Upper lobe of left lung (tissue), 6 donors: ENCODE results near the gene LMF2. TPM values are rescaled to one million over a fixed set of nuclear protein-coding genes. Genes with fewer than 3 reads are reported as not detected.

Experiments
- ATAC-seq, 2 donors: fragments of 200-7000 bp; cut with Tn5 transposase; one replicate each; pipeline ENCODE4 v1.9.1; 2022; ENCODE audit warnings: mild to moderate bottlenecking in 2 of 2, moderate library complexity in 2 of 2; ENCODE audit not compliant: low FRiP score in 2 of 2
- DNase-seq, 2 donors: peaks; one replicate each; pipeline ENCODE4 v3.0.0-alpha.2; 2019 to 2020
- H3K27ac ChIP-seq, 4 donors: fragments of 200-600 bp; sonication (generic); one replicate each; pipeline ENCODE4 v1.5.1; 2016 to 2019
- H3K27me3 ChIP-seq, 4 donors: fragments of 200-600 bp; sonication (generic); one replicate each; pipeline ENCODE4 v1.5.1; 2017 to 2019
- H3K36me3 ChIP-seq, 4 donors: fragments of 200-600 bp; sonication (generic); one replicate each; pipeline ENCODE4 v1.5.1; 2016 to 2019
- H3K4me1 ChIP-seq, 4 donors: fragments of 200-600 bp; sonication (generic); one replicate each; pipeline ENCODE4 v1.5.1; 2018 to 2019
- H3K4me3 ChIP-seq, 4 donors: fragments of 200-600 bp; sonication (generic); one replicate each; pipeline ENCODE4 v1.5.1; 2017 to 2019; ENCODE audit warnings: mild to moderate bottlenecking in 2 of 4, moderate library complexity in 1 of 4
- H3K9me3 ChIP-seq, 4 donors: fragments of 200-600 bp; sonication (generic); one replicate each; pipeline ENCODE4 v1.5.1; 2018 to 2019
- EP300 ChIP-seq, 4 donors: sonication (generic); formaldehyde crosslinking; IDR thresholded peaks; one replicate each; pipeline ENCODE4 v1.5.1; 2017; ENCODE audit warnings: antibody characterized with exemption in 4 of 4, control low read depth in 2 of 4
- POLR2A ChIP-seq, 4 donors: fragments of 450-650 bp; IDR thresholded peaks; one replicate each; pipeline ENCODE4 v1.5.1; 2016 to 2017; ENCODE audit warnings: antibody characterized with exemption in 4 of 4, mild to moderate bottlenecking in 2 of 4
- POLR2AphosphoS5 ChIP-seq, 2 donors: sonication (generic); formaldehyde crosslinking; IDR thresholded peaks; one replicate each; pipeline ENCODE4 v1.5.1; 2017; ENCODE audit warnings: antibody characterized with exemption in 2 of 2
- WGBS, 2 donors: methylation state at CpG; one replicate each; pipeline ENCODE4 v1.1.5; 2017 to 2018; 5-methylcytosine and 5-hydroxymethylcytosine counted together
- total RNA-seq, 6 donors: library from RNA; depleted of rRNA in 4 of 6; stranded (reverse); fragments of >200 nt in 4 of 6; gene quantifications; one replicate each; pipeline versions ENCODE4 v1.1.0 to v1.2.1, GENCODE V29; 2016 to 2021
- TF ChIP-seq, protein P1 (sequence below), 6 experiments: fragments of 450-650 bp in 4 of 6; fragments of 200-600 bp in 2 of 6; sonication (generic) in 2 of 6; IDR thresholded peaks; one replicate each; pipeline ENCODE4 v1.5.1; 2016 to 2019; ENCODE audit warnings: antibody characterized with exemption in 6 of 6
- donor health status: DM: no; HTN: no; CAD: no; lungs with moderate emphysema.
- donor health status: DM: no; HTN: yes; CAD: no; lungs with severe emphysema.

LMF2 gene
- total RNA-seq, 6 donors from 2014 or later = 36.0 to 87.4 (median 77.4) TPM

DNA sequence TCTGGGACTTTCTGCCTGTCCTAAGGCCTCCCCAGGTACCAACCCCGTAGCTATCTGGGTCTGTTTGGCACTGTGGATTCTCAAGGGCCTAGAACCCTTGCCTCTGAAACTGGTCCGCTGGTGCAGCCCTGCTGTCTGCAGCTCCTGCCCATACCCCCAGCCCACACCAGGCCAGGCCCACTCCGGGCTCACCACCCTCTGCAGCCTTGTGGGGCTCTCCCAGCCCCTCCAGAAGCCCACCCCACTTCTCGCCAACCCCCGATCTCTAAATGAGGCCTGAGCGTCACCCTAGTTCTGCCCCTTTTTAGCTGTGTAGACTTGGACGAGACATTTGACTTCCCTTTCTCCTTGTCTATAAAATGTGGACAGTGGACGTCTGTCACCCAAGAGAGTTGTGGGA, 42.9 kb upstream of the LMF2 start:
- no peaks in the 10 kb centered on the region for H3K9me3 ChIP-seq
- no peak for ATAC-seq
- H3K27me3 ChIP-seq = peaks cover 0 to 29% (median 9%) of the 10 kb centered on the region in 4 donors
- WGBS, 2 donors = 91 to 97% methylated on average over 6 to 8 of the region's 8 CpGs
- peaks cover 7 to 29% (median 17%) of the 10 kb centered on the region in 4 donors for H3K4me1 ChIP-seq
- H3K27ac ChIP-seq = no peak overlapping the region
- DNase-seq = no peak
- no peak overlapping the region for H3K4me3 ChIP-seq
- no peak for TF ChIP-seq POLR2A (IDR thresholded peaks at IDR 0.05)
- no peak for TF ChIP-seq EP300 (IDR thresholded peaks at IDR 0.05)
- no peak for TF ChIP-seq POLR2AphosphoS5 (IDR thresholded peaks at IDR 0.05)
- TF ChIP-seq, protein P1, sequence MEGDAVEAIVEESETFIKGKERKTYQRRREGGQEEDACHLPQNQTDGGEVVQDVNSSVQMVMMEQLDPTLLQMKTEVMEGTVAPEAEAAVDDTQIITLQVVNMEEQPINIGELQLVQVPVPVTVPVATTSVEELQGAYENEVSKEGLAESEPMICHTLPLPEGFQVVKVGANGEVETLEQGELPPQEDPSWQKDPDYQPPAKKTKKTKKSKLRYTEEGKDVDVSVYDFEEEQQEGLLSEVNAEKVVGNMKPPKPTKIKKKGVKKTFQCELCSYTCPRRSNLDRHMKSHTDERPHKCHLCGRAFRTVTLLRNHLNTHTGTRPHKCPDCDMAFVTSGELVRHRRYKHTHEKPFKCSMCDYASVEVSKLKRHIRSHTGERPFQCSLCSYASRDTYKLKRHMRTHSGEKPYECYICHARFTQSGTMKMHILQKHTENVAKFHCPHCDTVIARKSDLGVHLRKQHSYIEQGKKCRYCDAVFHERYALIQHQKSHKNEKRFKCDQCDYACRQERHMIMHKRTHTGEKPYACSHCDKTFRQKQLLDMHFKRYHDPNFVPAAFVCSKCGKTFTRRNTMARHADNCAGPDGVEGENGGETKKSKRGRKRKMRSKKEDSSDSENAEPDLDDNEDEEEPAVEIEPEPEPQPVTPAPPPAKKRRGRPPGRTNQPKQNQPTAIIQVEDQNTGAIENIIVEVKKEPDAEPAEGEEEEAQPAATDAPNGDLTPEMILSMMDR (IDR thresholded peaks at IDR 0.05) = no peak
- H3K36me3 ChIP-seq = no peaks in the 10 kb centered on the region

DNA sequence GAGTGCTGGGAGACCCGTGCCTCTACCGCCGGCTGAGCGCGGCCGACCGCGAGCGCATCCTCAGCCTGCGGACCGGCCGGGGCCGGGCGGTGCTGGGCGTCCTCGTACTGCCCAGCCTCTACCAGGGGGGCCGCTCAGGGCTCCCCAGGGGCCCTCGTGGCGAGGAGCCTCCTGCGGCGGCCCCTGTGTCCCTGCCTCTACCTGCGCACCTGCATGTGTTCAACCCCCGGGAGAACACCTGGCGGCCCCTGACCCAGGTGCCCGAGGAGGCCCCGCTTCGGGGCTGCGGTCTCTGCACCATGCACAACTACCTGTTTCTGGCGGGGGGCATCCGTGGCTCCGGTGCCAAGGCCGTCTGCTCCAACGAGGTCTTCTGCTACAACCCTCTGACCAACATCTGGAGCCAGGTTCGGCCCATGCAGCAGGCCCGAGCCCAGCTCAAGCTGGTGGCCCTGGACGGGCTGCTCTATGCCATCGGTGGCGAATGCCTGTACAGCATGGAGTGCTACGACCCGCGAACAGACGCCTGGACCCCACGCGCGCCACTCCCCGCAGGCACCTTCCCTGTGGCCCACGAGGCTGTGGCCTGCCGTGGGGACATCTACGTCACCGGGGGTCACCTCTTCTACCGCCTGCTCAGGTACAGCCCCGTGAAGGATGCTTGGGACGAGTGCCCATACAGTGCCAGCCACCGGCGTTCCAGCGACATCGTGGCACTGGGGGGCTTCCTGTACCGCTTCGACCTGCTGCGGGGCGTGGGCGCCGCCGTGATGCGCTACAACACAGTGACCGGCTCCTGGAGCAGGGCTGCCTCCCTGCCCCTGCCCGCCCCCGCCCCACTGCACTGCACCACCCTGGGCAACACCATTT, 41.7 kb upstream of the LMF2 start:
- ATAC-seq = no peak
- H3K27ac ChIP-seq = peak overlapping the region; percentile 22 to 59 (median 40)
- H3K27me3 ChIP-seq = peaks cover 0 to 29% (median 9%) of the 10 kb centered on the region in 4 donors
- no peaks in the 10 kb centered on the region for H3K9me3 ChIP-seq
- H3K36me3 ChIP-seq = no peaks in the 10 kb centered on the region
- peak overlapping the region in 3 of 4 donors; percentile 27 to 45 (median 41) for H3K4me3 ChIP-seq
- peak in 1 of 2 donors; percentile 81 for DNase-seq
- H3K4me1 ChIP-seq = peaks cover 15 to 41% (median 29%) of the 10 kb centered on the region in 4 donors
- 70 to 78% methylated on average over 2 to 45 of the region's 68 CpGs for WGBS, 2 donors
- TF ChIP-seq, protein P1 (IDR thresholded peaks at IDR 0.05) = no peak
- no peak for TF ChIP-seq EP300 (IDR thresholded peaks at IDR 0.05)
- no peak for TF ChIP-seq POLR2AphosphoS5 (IDR thresholded peaks at IDR 0.05)
- no peak for TF ChIP-seq POLR2A (IDR thresholded peaks at IDR 0.05)

DNA sequence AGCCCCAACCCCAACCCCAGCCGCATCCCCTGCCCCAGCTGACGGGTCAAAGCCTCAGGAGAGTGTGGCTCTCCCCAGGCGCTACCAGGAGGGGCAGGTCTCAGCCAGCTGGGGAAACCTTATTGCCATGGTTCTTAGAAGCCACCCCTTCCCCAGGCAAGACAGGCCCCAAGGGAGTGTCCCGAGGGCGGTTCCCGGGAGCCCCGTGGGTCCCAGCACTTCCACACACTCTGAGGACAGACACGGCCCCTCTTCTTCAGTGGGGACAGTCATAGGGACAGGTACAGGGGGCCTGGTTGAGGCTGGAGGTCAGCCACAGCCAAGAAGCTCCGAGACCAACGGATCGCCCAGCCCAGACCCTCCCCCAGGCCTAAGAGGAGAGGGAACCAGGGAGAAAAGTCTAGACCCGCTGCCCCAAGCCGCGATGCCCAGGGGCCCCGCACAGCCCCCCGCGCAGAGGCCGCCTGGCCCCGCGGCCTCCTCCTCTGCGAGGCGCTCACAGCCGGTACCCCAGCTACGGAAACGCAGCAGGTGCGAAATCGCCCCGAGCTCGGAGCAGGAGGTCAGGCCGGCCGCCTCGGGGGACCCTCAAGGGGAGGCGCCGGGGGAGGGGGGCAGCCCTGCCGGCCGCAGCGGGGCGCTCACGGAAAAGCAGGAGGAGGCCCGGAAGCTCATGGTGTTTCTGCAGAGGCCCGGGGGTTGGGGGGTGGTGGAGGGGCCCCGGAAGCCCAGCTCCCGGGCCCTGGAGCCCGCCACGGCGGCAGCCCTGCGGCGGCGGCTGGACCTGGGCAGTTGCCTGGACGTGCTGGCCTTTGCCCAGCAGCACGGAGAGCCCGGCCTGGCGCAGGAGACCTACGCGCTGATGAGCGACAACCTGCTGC, 40.8 kb upstream of the LMF2 start:
- no peak for ATAC-seq
- no peaks in the 10 kb centered on the region for H3K9me3 ChIP-seq
- H3K4me3 ChIP-seq = peak overlapping the region in 3 of 4 donors; percentile 27 to 45 (median 41)
- peaks cover 22 to 50% (median 35%) of the 10 kb centered on the region in 4 donors for H3K4me1 ChIP-seq
- H3K27ac ChIP-seq = peak overlapping the region; percentile 22 to 59 (median 40)
- WGBS, 2 donors = 0% methylated on average over 4 of the region's 56 CpGs; no CpG with 5 or more reads in 1 of the 2 donors
- peak in 1 of 2 donors; percentile 89 for DNase-seq
- TF ChIP-seq, protein P1 (IDR thresholded peaks at IDR 0.05) = peak in 2 of 6 experiments; percentile 6 to 12
- TF ChIP-seq POLR2AphosphoS5 (IDR thresholded peaks at IDR 0.05) = no peak
- no peaks in the 10 kb centered on the region for H3K36me3 ChIP-seq
- peaks cover 0 to 29% (median 9%) of the 10 kb centered on the region in 4 donors for H3K27me3 ChIP-seq

DNA sequence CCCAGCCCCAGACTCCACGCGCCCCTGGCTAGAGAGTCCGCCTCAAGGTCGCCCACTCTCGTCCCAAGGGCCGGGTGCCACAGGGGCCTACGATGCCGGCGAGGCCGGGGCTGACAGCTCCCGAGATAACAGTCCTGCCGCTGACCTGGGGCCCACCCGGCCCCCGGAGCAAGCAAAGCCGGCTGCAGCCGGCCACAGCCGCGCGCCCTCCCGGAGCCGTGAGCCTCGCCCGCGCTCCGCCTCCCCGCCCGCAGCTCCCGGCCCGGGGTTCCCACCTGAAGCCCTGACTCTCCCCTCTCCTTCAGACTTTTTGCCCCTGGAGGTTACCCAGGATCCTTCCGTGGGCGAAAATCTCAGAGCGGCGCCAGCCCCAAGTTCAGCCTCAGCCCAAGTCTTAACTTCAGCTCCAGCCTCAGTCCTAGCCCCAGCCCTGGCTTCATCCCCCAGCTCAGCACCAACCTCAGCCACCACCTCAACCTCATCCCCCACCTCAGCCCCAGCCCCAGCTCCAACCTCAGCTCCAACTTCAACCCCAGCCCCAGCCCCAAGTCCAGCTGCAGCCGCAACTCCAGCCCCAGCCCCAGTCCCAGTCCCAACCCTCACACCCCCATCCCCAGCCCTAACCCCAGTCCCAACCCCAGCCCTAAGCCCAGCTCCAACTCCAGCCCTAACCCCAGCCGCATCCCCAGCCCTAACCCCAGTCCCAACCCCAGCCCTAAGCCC, 39.9 kb upstream of the LMF2 start:
- Histone ChIP-seq H3K27ac (no peak overlapping the region), H3K27me3 (peaks cover 0 to 29% (median 9%) of the 10 kb centered on the region in 4 donors), H3K36me3 (no peaks in the 10 kb centered on the region), H3K4me3 (no peak overlapping the region), H3K4me1 (peaks cover 22 to 53% (median 35%) of the 10 kb centered on the region in 4 donors), H3K9me3 (no peaks in the 10 kb centered on the region)
- no peak for ATAC-seq
- peak in 1 of 2 donors; percentile 82 for DNase-seq
- 32 to 41% methylated on average over 13 to 28 of the region's 35 CpGs for WGBS, 2 donors
- no peak for TF ChIP-seq EP300 (IDR thresholded peaks at IDR 0.05)
- TF ChIP-seq POLR2A (IDR thresholded peaks at IDR 0.05) = no peak
- TF ChIP-seq POLR2AphosphoS5 (IDR thresholded peaks at IDR 0.05) = no peak
- TF ChIP-seq, protein P1 (IDR thresholded peaks at IDR 0.05) = no peak
